Endothelial cell of umbilical vein (primary cell): Measurements from ENCODE around the gene PTK6. TPM values are rescaled to one million over a fixed set of nuclear protein-coding genes. Genes with fewer than 3 reads are reported as not detected.

Source experiments
- BruUV-seq: library from RNA; stranded (reverse); fragments of 400-500 nt; replicated peaks from 2 replicates; lab custom pipeline; 2021; lab: Mats Ljungman, UMichigan
- CTCF ChIA-PET: fragments of 300-600, 350-600 bp; sonication (Branson Sonifier 250); formaldehyde crosslinking; loops from one replicate; lab custom pipeline; 2021; ENCODE audit warnings: antibody characterized with exemption, inconsistent platforms; lab: Charles Lee
- POLR2A ChIA-PET: fragments of 300-600, 350-600 bp; sonication (Branson Sonifier 250); formaldehyde crosslinking; loops from one replicate; lab custom pipeline; 2021; ENCODE audit warnings: antibody characterized with exemption, inconsistent platforms; lab: Charles Lee
- DNase-seq: peaks from one replicate; pipeline ENCODE4 v3.0.0-alpha.2; 2011; ENCODE audit warnings: low read depth, low spot score
- FAIRE-seq: peaks from 2 replicates; lab custom pipeline; 2011; peaks lifted over from hg19 to GRCh38; lab: Jason Lieb, UNC
- H2AFZ ChIP-seq: 2 replicates; pipeline ENCODE4 v1.6.0; 2012; ENCODE audit warnings: low read depth, low read length, control low read depth, inconsistent platforms
- H3K27ac ChIP-seq: 2 replicates; pipeline ENCODE4 v1.5.1; 2011; ENCODE audit warnings: low read depth, mild to moderate bottlenecking, control low read depth, low read length, moderate library complexity; ENCODE audit not compliant: insufficient read depth
- H3K27me3 ChIP-seq, 2 experiments: 2 replicates each; pipeline versions ENCODE4 v1.6.0 to v1.6.1; 2011; ENCODE audit warnings: low read length in 2 of 2, mixed read lengths in 1 of 2; ENCODE audit not compliant: control insufficient read depth in 2 of 2, insufficient read depth in 2 of 2
- H3K36me3 ChIP-seq, 2 experiments: 2 replicates in 1 of 2; 3 replicates in 1 of 2; pipeline ENCODE4 v1.5.1; 2011; ENCODE audit warnings: low read length in 2 of 2, mild to moderate bottlenecking in 1 of 2, moderate library complexity in 1 of 2; ENCODE audit not compliant: control insufficient read depth in 2 of 2, insufficient read depth in 2 of 2; ENCODE audit errors: extremely low read depth in 1 of 2
- H3K4me1 ChIP-seq: 3 replicates; pipeline ENCODE4 v1.5.1; 2011; ENCODE audit warnings: mild to moderate bottlenecking, low read length; ENCODE audit not compliant: control insufficient read depth, insufficient read depth; ENCODE audit errors: extremely low read depth
- H3K4me2 ChIP-seq: 2 replicates; pipeline ENCODE4 v1.6.1; 2011; ENCODE audit warnings: low read length, control low read depth, mixed read lengths; ENCODE audit not compliant: insufficient read depth
- H3K4me3 ChIP-seq, 3 experiments: fragments of 200-600 bp in 1 of 3; sonication (generic), shearing (Covaris generic) in 1 of 3; replicated peaks in 1 of 3; 2 replicates each; pipeline ENCODE4 v1.5.1; 2011 to 2016; ENCODE audit warnings: control low read depth in 3 of 3, low read length in 3 of 3, mild to moderate bottlenecking in 2 of 3, inconsistent platforms in 1 of 3, low read depth in 1 of 3, moderate library complexity in 1 of 3; ENCODE audit not compliant: insufficient read depth in 1 of 3
- H3K79me2 ChIP-seq: 2 replicates; pipeline ENCODE4 v1.6.0; 2012; ENCODE audit warnings: low read length, inconsistent platforms; ENCODE audit not compliant: control insufficient read depth, insufficient read depth
- H3K9ac ChIP-seq: replicated peaks from 2 replicates; pipeline ENCODE3; 2011; ENCODE audit warnings: low read length, control low read depth; ENCODE audit not compliant: insufficient read depth; ENCODE audit errors: extremely low read depth
- H3K9me1 ChIP-seq: replicated peaks from 3 replicates; pipeline ENCODE4 v1.6.0; 2011; ENCODE audit warnings: mild to moderate bottlenecking, low read length; ENCODE audit not compliant: control insufficient read depth, insufficient read depth; ENCODE audit errors: extremely low read depth
- H3K9me3 ChIP-seq: replicated peaks from 2 replicates; pipeline ENCODE4 v1.5.1; 2012; ENCODE audit warnings: low read length, inconsistent platforms; ENCODE audit not compliant: control insufficient read depth, insufficient read depth
- H4K20me1 ChIP-seq: replicated peaks from 2 replicates; pipeline ENCODE3; 2011; ENCODE audit warnings: mild to moderate bottlenecking, low read length; ENCODE audit not compliant: control insufficient read depth, insufficient read depth; ENCODE audit errors: extremely low read depth
- CTCF ChIP-seq, 2 donors: IDR thresholded peaks; 1 replicate in 1 of 2; 2 replicates in 1 of 2; pipeline ENCODE4 v1.5.1; 2011; ENCODE audit warnings: low read length in 2 of 2, mild to moderate bottlenecking in 2 of 2, moderate library complexity in 2 of 2, control low read depth in 1 of 2, inconsistent platforms in 1 of 2, low read depth in 1 of 2; ENCODE audit not compliant: insufficient read depth in 1 of 2; ENCODE audit errors: extremely low read depth in 1 of 2
- EZH2 ChIP-seq: IDR thresholded peaks from 2 replicates; pipeline ENCODE4 v1.6.1; 2012; ENCODE audit warnings: borderline replicate concordance, low read depth, mild to moderate bottlenecking, moderate library complexity, low read length, inconsistent platforms; ENCODE audit not compliant: severe bottlenecking
- FOS ChIP-seq: IDR thresholded peaks from 2 replicates; pipeline ENCODE4 v1.6.1; 2011; ENCODE audit warnings: mild to moderate bottlenecking, low read length, moderate library complexity, borderline replicate concordance; ENCODE audit not compliant: insufficient read depth
- GATA2 ChIP-seq: IDR thresholded peaks from 2 replicates; pipeline ENCODE4 v1.7.0; 2011; ENCODE audit warnings: low read depth, mild to moderate bottlenecking, moderate library complexity, mixed read lengths, low read length; ENCODE audit not compliant: insufficient read length, insufficient read depth
- JUN ChIP-seq: IDR thresholded peaks from 2 replicates; pipeline ENCODE4 v1.6.1; 2011; ENCODE audit warnings: borderline replicate concordance, low read depth; ENCODE audit not compliant: insufficient read length, insufficient read depth
- MYC ChIP-seq: IDR thresholded peaks from one replicate; pipeline ENCODE4 v1.6.1; 2011; ENCODE audit warnings: mild to moderate bottlenecking, low read depth, low read length
- POLR2A ChIP-seq: IDR thresholded peaks from 2 replicates; pipeline ENCODE4 v1.6.1; 2012; ENCODE audit warnings: low read depth, mild to moderate bottlenecking, control low read depth, low read length
- POLR2AphosphoS5 ChIP-seq: IDR thresholded peaks from 2 replicates; pipeline ENCODE4 v1.6.1; 2012; ENCODE audit warnings: low read depth, mild to moderate bottlenecking, control low read depth, low read length, moderate library complexity; ENCODE audit not compliant: insufficient read depth
- dilution Hi-C: fragments of 300-500 bp; cut with MboI; formaldehyde crosslinking; loops from one replicate; pipeline ENCODE4 v1.15.0; 2019; ENCODE audit warnings: low sequenced_read_pairs; ENCODE audit not compliant: extremely low pct_ligation_motif_present
- intact Hi-C: fragments of 100-400 bp; cut with micrococcal nuclease; formaldehyde crosslinking; loops from one replicate; pipeline ENCODE4 v1.10.0; 2022
- polyA plus RNA-seq, 4 experiments: library from polyadenylated mRNA; depleted of rRNA in 3 of 4; stranded (reverse) in 3 of 4; unstranded in 1 of 4; fragments of >200 nt; gene quantifications; 2 replicates each; pipeline versions ENCODE4 v1.2.1 to v1.2.3, GENCODE V29; 2011 to 2012; ENCODE audit warnings: missing spikeins in 1 of 4
- total RNA-seq: library from RNA; stranded (reverse); gene quantifications from 2 replicates; pipeline ENCODE4 v1.2.3, GENCODE V29; 2021
- TF ChIP-seq, protein P1 (sequence below): IDR thresholded peaks from 2 replicates; pipeline ENCODE4 v1.6.1; 2011; ENCODE audit not compliant: insufficient read depth, insufficient read length

The PTK6 gene
- total and polyA plus RNA-seq, 2 donors (not counting 3 experiments of a cell fraction or from before 2014, with no cell fraction given) = 0.18 TPM; not detected in 1

- TF ChIP-seq POLR2AphosphoS5 (no peak), JUN (no peak), MYC (no peak), EZH2 (no peak), FOS (no peak), CTCF (IDR thresholded peaks at IDR 0.05; ENCODE audit: extremely low read depth in 1 of 2, insufficient read depth in 1 of 2, low read depth in 1 of 2, low read length in 2 of 2) (no peak), POLR2A (no peak), GATA2 (no peak)
- TF ChIP-seq, protein P1, sequence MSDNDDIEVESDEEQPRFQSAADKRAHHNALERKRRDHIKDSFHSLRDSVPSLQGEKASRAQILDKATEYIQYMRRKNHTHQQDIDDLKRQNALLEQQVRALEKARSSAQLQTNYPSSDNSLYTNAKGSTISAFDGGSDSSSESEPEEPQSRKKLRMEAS = no peak
- no peaks in the 10 kb centered on the region for H3K27me3 ChIP-seq
- no peak overlapping the region for H3K9ac ChIP-seq
- no peaks in the 10 kb centered on the region for H3K4me1 ChIP-seq
- CTCF ChIA-PET = no interaction called here
- POLR2A ChIA-PET = no interaction called here
- no TSS peak for BruUV-seq
- no peaks in the 10 kb centered on the region for H3K9me3 ChIP-seq
- DNase-seq (no peak), FAIRE-seq (no peak)
- peaks cover 0 to 17% of the 10 kb centered on the region in 2 experiments for H3K36me3 ChIP-seq
- no peak overlapping the region for H3K4me2 ChIP-seq
- no peak overlapping the region for H3K27ac ChIP-seq
- no peak overlapping the region for H3K4me3 ChIP-seq
- H3K79me2 ChIP-seq = no peaks in the 10 kb centered on the region
- no peaks in the 10 kb centered on the region for H4K20me1 ChIP-seq
- no peak overlapping the region for H2AFZ ChIP-seq
- H3K9me1 ChIP-seq = no peaks in the 10 kb centered on the region
- intact Hi-C loops (no loop called here), dilution Hi-C loops (no loop called here)
Observed at GRCh38 chr20:63564036-63564810, 27.0 kb upstream of the PTK6 start.
